Liver (tissue), 9 donors: ENCODE results near the gene LRRC4. TPM values are rescaled to one million over a fixed set of nuclear protein-coding genes. Genes with fewer than 3 reads are reported as not detected.

Experiments
- DNase-seq: peaks from one replicate; pipeline ENCODE4 v3.0.0-alpha.2; 2017; ENCODE audit warnings: low spot score
- H3K27ac ChIP-seq, 2 donors: one replicate each; pipeline ENCODE4 v1.7.0; 2013; ENCODE audit warnings: inconsistent platforms in 2 of 2, low read length in 2 of 2, control low read depth in 1 of 2, low read depth in 1 of 2, mild to moderate bottlenecking in 1 of 2
- H3K27me3 ChIP-seq, 4 donors: one replicate each; pipeline versions ENCODE4 v1.6.1 to v1.7.0; 2013; ENCODE audit warnings: low read length in 3 of 4, inconsistent platforms in 1 of 4, mild to moderate bottlenecking in 1 of 4, moderate library complexity in 1 of 4; ENCODE audit not compliant: control insufficient read depth in 4 of 4, insufficient read depth in 4 of 4
- H3K36me3 ChIP-seq, 4 donors: one replicate each; pipeline versions ENCODE4 v1.6.1 to v1.7.0; 2013; ENCODE audit warnings: low read length in 3 of 4, mild to moderate bottlenecking in 3 of 4, low read depth in 1 of 4, moderate library complexity in 1 of 4; ENCODE audit not compliant: control insufficient read depth in 4 of 4, insufficient read depth in 3 of 4
- H3K4me1 ChIP-seq, 4 donors: one replicate each; pipeline versions ENCODE4 v1.6.1 to v1.7.0; 2013; ENCODE audit warnings: low read length in 3 of 4, mild to moderate bottlenecking in 3 of 4, moderate library complexity in 1 of 4; ENCODE audit not compliant: control insufficient read depth in 4 of 4, insufficient read depth in 4 of 4
- H3K4me3 ChIP-seq, 3 donors: one replicate each; pipeline versions ENCODE4 v1.6.1 to v1.7.0; 2013; ENCODE audit warnings: low read length in 3 of 3, control low read depth in 1 of 3, low read depth in 1 of 3, mild to moderate bottlenecking in 1 of 3
- H3K9ac ChIP-seq, 2 donors: one replicate each; pipeline ENCODE4 v1.7.0; 2013; ENCODE audit warnings: low read length in 2 of 2, mild to moderate bottlenecking in 2 of 2, moderate library complexity in 2 of 2, control low read depth in 1 of 2, low read depth in 1 of 2
- H3K9me3 ChIP-seq, 4 donors: one replicate each; pipeline versions ENCODE4 v1.6.1 to v1.7.0; 2013; ENCODE audit warnings: low read length in 3 of 4; ENCODE audit not compliant: control insufficient read depth in 4 of 4
- CTCF ChIP-seq: fragments of 150-350 bp; IDR thresholded peaks from 2 replicates; pipeline ENCODE4 v1.5.1; 2017; ENCODE audit warnings: improper control_type of control experiment, low read depth, low read length; ENCODE audit not compliant: missing input control
- EGR1 ChIP-seq, 2 donors: IDR thresholded peaks; 2 replicates each; pipeline ENCODE4 v1.6.1; 2016 to 2018; ENCODE audit warnings: antibody characterized with exemption in 2 of 2, low read depth in 2 of 2
- FOXA1 ChIP-seq: IDR thresholded peaks from 2 replicates; pipeline ENCODE4 v1.6.1; 2016; ENCODE audit warnings: antibody characterized with exemption
- FOXA2 ChIP-seq: IDR thresholded peaks from 2 replicates; pipeline ENCODE4 v1.6.1; 2016; ENCODE audit warnings: antibody characterized with exemption
- HNF4A ChIP-seq, 2 donors: conservative IDR thresholded peaks; 2 replicates each; pipeline ENCODE4 v1.6.1; 2016; ENCODE audit warnings: antibody characterized with exemption in 2 of 2, mild to moderate bottlenecking in 2 of 2
- HNF4G ChIP-seq: IDR thresholded peaks from 2 replicates; pipeline ENCODE4 v1.6.1; 2016; ENCODE audit warnings: antibody characterized with exemption
- MAX ChIP-seq: IDR thresholded peaks from 2 replicates; pipeline ENCODE4 v1.6.1; 2016; ENCODE audit warnings: antibody characterized with exemption
- NR2F2 ChIP-seq: IDR thresholded peaks from 2 replicates; pipeline ENCODE4 v1.6.1; 2016; ENCODE audit warnings: antibody characterized with exemption
- RAD21 ChIP-seq, 2 donors: IDR thresholded peaks; 2 replicates each; pipeline ENCODE4 v1.6.1; 2016; ENCODE audit warnings: antibody characterized with exemption in 2 of 2, mild to moderate bottlenecking in 2 of 2
- RXRA ChIP-seq, 2 donors: IDR thresholded peaks; 2 replicates each; pipeline ENCODE4 v1.6.1; 2017 to 2018; ENCODE audit warnings: antibody characterized with exemption in 2 of 2, mild to moderate bottlenecking in 1 of 2
- SP1 ChIP-seq: IDR thresholded peaks from 2 replicates; pipeline ENCODE4 v1.6.1; 2018; ENCODE audit warnings: antibody characterized with exemption, mild to moderate bottlenecking
- TAF1 ChIP-seq: conservative IDR thresholded peaks from 2 replicates; pipeline ENCODE4 v1.6.1; 2016; ENCODE audit warnings: antibody characterized with exemption, mild to moderate bottlenecking
- YY1 ChIP-seq: IDR thresholded peaks from 2 replicates; pipeline ENCODE4 v1.6.1; 2016; ENCODE audit warnings: antibody characterized with exemption, mild to moderate bottlenecking
- ZBTB33 ChIP-seq: IDR thresholded peaks from 2 replicates; pipeline ENCODE4 v1.6.1; 2016; ENCODE audit warnings: antibody characterized with exemption
- WGBS: extraction: QIAGEN DNeasy Blood & Tissue Kit; methylation state at CpG from one replicate; pipeline ENCODE4 v1.1.7; 2013; 5-methylcytosine and 5-hydroxymethylcytosine counted together
- polyA plus RNA-seq, 2 donors: library from polyadenylated mRNA; stranded (reverse) in 1 of 2; unstranded in 1 of 2; fragments of 200-250 nt in 1 of 2; fragments of >200 nt in 1 of 2; fragmentation: Nextera tagmentation in 1 of 2; extraction: Ambion mirVana in 1 of 2; gene quantifications; one replicate each; pipeline versions ENCODE4 v1.2.1 to v1.2.3, GENCODE V29; 2013 to 2015
- total RNA-seq, 2 donors: library from RNA; depleted of rRNA; stranded (reverse); fragments of >200 nt; gene quantifications; one replicate each; pipeline ENCODE4 v1.2.3, GENCODE V29; 2014
- TF ChIP-seq, protein P1 (sequence below): IDR thresholded peaks from 2 replicates; pipeline ENCODE4 v1.6.1; 2016; ENCODE audit warnings: antibody characterized with exemption, mild to moderate bottlenecking
- donor health status: healthy.
- donor health status: healthy.
- donor health status: healthy.
- donor health status: healthy.
- donor health status: healthy.

The LRRC4 gene
- total and polyA plus RNA-seq, 4 donors = 0.54 to 2.7 (median 1.2) TPM

DNA sequence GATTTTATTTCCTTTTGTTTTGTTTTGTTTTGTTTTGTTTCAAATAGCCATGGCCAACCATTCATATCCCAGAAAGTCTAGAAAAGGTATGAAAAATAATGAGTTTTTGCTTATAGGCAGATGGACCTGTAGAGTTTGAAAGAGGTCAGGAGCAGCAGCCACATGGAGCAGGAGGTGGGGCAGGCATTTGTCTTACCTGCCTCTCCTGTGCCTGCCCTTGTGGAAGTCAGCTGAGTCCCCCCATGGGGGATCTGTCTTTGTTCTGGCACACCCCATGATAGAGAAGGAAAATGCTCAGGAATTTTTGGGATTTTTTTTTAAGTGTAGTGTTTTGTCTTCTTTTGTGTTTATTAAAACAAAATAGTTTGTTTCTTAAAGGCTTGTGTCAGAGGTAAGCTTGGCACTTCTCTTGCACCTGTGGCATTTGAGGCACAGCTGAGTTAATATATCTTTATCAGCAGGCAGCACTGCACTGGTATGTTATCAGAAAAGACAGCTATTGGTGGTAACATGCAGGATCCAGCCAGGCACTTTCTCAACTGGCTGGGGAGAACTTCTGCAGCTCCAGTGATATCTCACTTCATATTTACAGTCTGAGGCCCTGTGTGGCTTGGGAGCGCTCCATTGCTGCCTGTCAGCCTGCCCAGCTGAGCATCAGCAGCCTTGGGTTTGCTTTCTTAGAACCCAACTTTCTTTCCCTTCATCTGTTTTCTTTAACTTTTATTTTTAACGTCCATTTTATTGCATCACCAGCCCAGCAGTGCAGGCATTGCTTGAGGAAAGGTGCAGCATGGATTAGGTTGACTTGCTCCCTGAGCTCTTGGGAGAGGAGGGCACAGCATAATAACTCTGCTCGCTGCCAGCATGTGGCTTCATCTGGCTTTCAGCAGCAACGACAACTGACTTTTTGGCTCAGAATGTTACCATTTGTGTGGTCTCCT lies 44.4 kb downstream of the LRRC4 start:
- WGBS = 80% methylated on average over 4 of the region's 4 CpGs

GRCh38 chr7:127983804-127984332 lies 47.4 kb downstream of the LRRC4 start:
- 93% methylated on average over 5 of the region's 5 CpGs for WGBS
- Histone ChIP-seq H3K27me3 (no peaks in the 10 kb centered on the region), H3K27ac (no peak overlapping the region), H3K9me3 (no peaks in the 10 kb centered on the region), H3K4me3 (no peak overlapping the region), H3K9ac (no peak overlapping the region), H3K36me3 (peaks cover 0 to 1% (median 0%) of the 10 kb centered on the region in 4 donors), H3K4me1 (no peaks in the 10 kb centered on the region)
- TF ChIP-seq HNF4G (no peak), NR2F2 (no peak), FOXA1 (no peak), CTCF (no peak), HNF4A (conservative IDR thresholded peaks at IDR 0.05) (no peak), YY1 (no peak), RAD21 (IDR thresholded peaks at IDR 0.05) (no peak)
- TF ChIP-seq, protein P1, sequence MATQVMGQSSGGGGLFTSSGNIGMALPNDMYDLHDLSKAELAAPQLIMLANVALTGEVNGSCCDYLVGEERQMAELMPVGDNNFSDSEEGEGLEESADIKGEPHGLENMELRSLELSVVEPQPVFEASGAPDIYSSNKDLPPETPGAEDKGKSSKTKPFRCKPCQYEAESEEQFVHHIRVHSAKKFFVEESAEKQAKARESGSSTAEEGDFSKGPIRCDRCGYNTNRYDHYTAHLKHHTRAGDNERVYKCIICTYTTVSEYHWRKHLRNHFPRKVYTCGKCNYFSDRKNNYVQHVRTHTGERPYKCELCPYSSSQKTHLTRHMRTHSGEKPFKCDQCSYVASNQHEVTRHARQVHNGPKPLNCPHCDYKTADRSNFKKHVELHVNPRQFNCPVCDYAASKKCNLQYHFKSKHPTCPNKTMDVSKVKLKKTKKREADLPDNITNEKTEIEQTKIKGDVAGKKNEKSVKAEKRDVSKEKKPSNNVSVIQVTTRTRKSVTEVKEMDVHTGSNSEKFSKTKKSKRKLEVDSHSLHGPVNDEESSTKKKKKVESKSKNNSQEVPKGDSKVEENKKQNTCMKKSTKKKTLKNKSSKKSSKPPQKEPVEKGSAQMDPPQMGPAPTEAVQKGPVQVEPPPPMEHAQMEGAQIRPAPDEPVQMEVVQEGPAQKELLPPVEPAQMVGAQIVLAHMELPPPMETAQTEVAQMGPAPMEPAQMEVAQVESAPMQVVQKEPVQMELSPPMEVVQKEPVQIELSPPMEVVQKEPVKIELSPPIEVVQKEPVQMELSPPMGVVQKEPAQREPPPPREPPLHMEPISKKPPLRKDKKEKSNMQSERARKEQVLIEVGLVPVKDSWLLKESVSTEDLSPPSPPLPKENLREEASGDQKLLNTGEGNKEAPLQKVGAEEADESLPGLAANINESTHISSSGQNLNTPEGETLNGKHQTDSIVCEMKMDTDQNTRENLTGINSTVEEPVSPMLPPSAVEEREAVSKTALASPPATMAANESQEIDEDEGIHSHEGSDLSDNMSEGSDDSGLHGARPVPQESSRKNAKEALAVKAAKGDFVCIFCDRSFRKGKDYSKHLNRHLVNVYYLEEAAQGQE = no peak
- DNase-seq = no peak

More for the DNA sequence above, 44.4 kb downstream of the LRRC4 start:
- no peaks in the 10 kb centered on the region for H3K4me1 ChIP-seq
- no peaks in the 10 kb centered on the region for H3K27me3 ChIP-seq
- no peak overlapping the region for H3K9ac ChIP-seq
- H3K27ac ChIP-seq = no peak overlapping the region
- no peaks in the 10 kb centered on the region for H3K9me3 ChIP-seq
- H3K36me3 ChIP-seq = peaks cover 0 to 10% (median 6%) of the 10 kb centered on the region in 4 donors
- H3K4me3 ChIP-seq = no peak overlapping the region
- TF ChIP-seq HNF4G = no peak
- no peak for TF ChIP-seq NR2F2
- peak; percentile 60 for DNase-seq

- Histone ChIP-seq H3K36me3 (peaks cover 1 to 6% (median 3%) of the 10 kb centered on the region in 4 donors), H3K4me1 (no peaks in the 10 kb centered on the region), H3K27me3 (no peaks in the 10 kb centered on the region), H3K27ac (no peak overlapping the region), H3K4me3 (no peak overlapping the region), H3K9ac (no peak overlapping the region), H3K9me3 (no peaks in the 10 kb centered on the region)
- 98% methylated on average over 4 of the region's 4 CpGs for WGBS
- no peak for TF ChIP-seq MAX
- no peak for TF ChIP-seq YY1
- no peak for TF ChIP-seq TAF1
- no peak for TF ChIP-seq RXRA (IDR thresholded peaks at IDR 0.05)
- no peak for TF ChIP-seq SP1
- no peak for TF ChIP-seq FOXA1
- no peak for TF ChIP-seq FOXA2
- TF ChIP-seq ZBTB33 = no peak
- no peak for TF ChIP-seq NR2F2
- no peak for TF ChIP-seq RAD21 (IDR thresholded peaks at IDR 0.05)
- TF ChIP-seq HNF4G = no peak
- no peak for TF ChIP-seq HNF4A (conservative IDR thresholded peaks at IDR 0.05)
- TF ChIP-seq EGR1 (IDR thresholded peaks at IDR 0.05; ENCODE audit: low read depth in 2 of 2) = no peak
- DNase-seq = no peak
Measured at GRCh38 chr7:127981965-127982364, 49.3 kb downstream of the LRRC4 start.
